T-cell (primary cell): ENCODE results near the gene KIF11. TPM values are rescaled to one million over a fixed set of nuclear protein-coding genes. Genes with fewer than 3 reads are reported as not detected.
"Not testable (repeated sequence)": the region's sequence is repeated elsewhere in the genome, so short reads cannot be mapped to it uniquely, and the experiment has no call there.

Experiments
- ATAC-seq, 4 experiments: fragments of 200-7000 bp in 3 of 4; fragments of 150-1000 bp in 1 of 4; cut with Tn5 transposase; replicated peaks in 1 of 4; 1 replicate in 3 of 4; 2 replicates in 1 of 4; pipeline ENCODE4 v1.10.0; 2021; ENCODE audit warnings: moderate library complexity in 3 of 4, mild to moderate bottlenecking in 2 of 4, moderate number of reproducible peaks in 1 of 4
- CTCF ChIA-PET, 2 donors: fragments of 300-600 bp; sonication (Branson Sonifier 250); formaldehyde crosslinking; loops; one replicate each; lab custom pipeline; 2022; ENCODE audit warnings: antibody characterized with exemption in 2 of 2; lab: Charles Lee
- POLR2A ChIA-PET, 2 donors: fragments of 300-600 bp; sonication (Branson Sonifier 250); formaldehyde crosslinking; loops; one replicate each; lab custom pipeline; 2022; ENCODE audit warnings: antibody characterized with exemption in 2 of 2; lab: Charles Lee
- DNase-seq, 35 experiments: peaks; one replicate each; pipeline versions ENCODE4 v3.0.0 to v3.0.0-alpha.2; 2013 to 2023
- H3K27ac ChIP-seq: one replicate; pipeline ENCODE4 v1.5.1; 2013; ENCODE audit warnings: low read length
- H3K27me3 ChIP-seq, 2 experiments: replicated peaks in 1 of 2; 1 replicate in 1 of 2; 2 replicates in 1 of 2; pipeline versions ENCODE4 v1.6.1 to v1.7.0; 2013; ENCODE audit warnings: low read length in 1 of 2, mixed read lengths in 1 of 2; ENCODE audit not compliant: control insufficient read depth in 2 of 2, insufficient read depth in 2 of 2; ENCODE audit errors: extremely low read depth in 1 of 2
- H3K36me3 ChIP-seq, 2 donors: 1 replicate in 1 of 2; 2 replicates in 1 of 2; pipeline versions ENCODE4 v1.6.1 to v1.7.0; 2013; ENCODE audit warnings: low read length in 1 of 2; ENCODE audit not compliant: control insufficient read depth in 2 of 2, insufficient read depth in 1 of 2; ENCODE audit errors: extremely low read depth in 1 of 2
- H3K4me1 ChIP-seq, 2 experiments: 1 replicate in 1 of 2; 2 replicates in 1 of 2; pipeline versions ENCODE4 v1.6.1 to v1.7.0; 2013; ENCODE audit warnings: low read length in 2 of 2, mixed read lengths in 1 of 2; ENCODE audit not compliant: insufficient read depth in 2 of 2, control insufficient read depth in 1 of 2; ENCODE audit errors: extremely low read depth in 1 of 2
- H3K4me3 ChIP-seq, 2 donors: 1 replicate in 1 of 2; 2 replicates in 1 of 2; pipeline versions ENCODE4 v1.5.1 to v1.7.0; 2013; ENCODE audit warnings: mild to moderate bottlenecking in 2 of 2, low read length in 1 of 2, moderate library complexity in 1 of 2; ENCODE audit not compliant: control insufficient read depth in 1 of 2; ENCODE audit errors: extremely low read depth in 1 of 2
- H3K9me3 ChIP-seq: 2 replicates; pipeline ENCODE4 v1.7.0; 2013
- H3K27ac Mint-ChIP-seq, 2 donors: one replicate each; pipeline ENCODE4 v1.8.0; 2020 to 2021; ENCODE audit warnings: mild to moderate bottlenecking in 2 of 2, mixed read lengths in 2 of 2
- H3K27me3 Mint-ChIP-seq, 2 donors: one replicate each; pipeline ENCODE4 v1.8.0; 2021 to 2022; ENCODE audit warnings: mixed read lengths in 2 of 2
- H3K36me3 Mint-ChIP-seq: one replicate; pipeline ENCODE4 v1.8.0; 2021; ENCODE audit warnings: mixed read lengths
- H3K4me1 Mint-ChIP-seq, 3 donors: one replicate each; pipeline ENCODE4 v1.8.0; 2020 to 2022; ENCODE audit warnings: mixed read lengths in 3 of 3, mild to moderate bottlenecking in 1 of 3
- H3K4me3 Mint-ChIP-seq, 3 donors: one replicate each; pipeline ENCODE4 v1.8.0; 2020 to 2022; ENCODE audit warnings: mild to moderate bottlenecking in 3 of 3, mixed read lengths in 3 of 3, moderate library complexity in 3 of 3
- H3K9me3 Mint-ChIP-seq, 3 donors: one replicate each; pipeline ENCODE4 v1.8.0; 2020 to 2022; ENCODE audit warnings: mixed read lengths in 3 of 3
- WGBS: methylation state at CpG from one replicate; pipeline ENCODE4 v1.1.5; 2013; ENCODE audit warnings: missing lambda C conversion rate; ENCODE audit not compliant: insufficient coverage; 5-methylcytosine and 5-hydroxymethylcytosine counted together
- total RNA-seq, 35 experiments: library from RNA in 6 of 35; stranded (reverse) in 6 of 35; fragments of 120-200 nt in 1 of 35; gene quantifications; one replicate each; pipeline versions ENCODE4 v1.2.1 to v1.2.4 and lab custom pipeline; 2013 to 2026

KIF11 gene
- total RNA-seq, 5 donors from 2014 or later (not counting 1 experiment from before 2014, with no cell fraction given) = 1.2 to 2.0 (median 1.6) TPM

- H3K36me3 Mint-ChIP-seq = no peaks in the 10 kb centered on the region
- no peaks in the 10 kb centered on the region for H3K27me3 Mint-ChIP-seq
- Histone ChIP-seq H3K27ac (no peak overlapping the region), H3K4me3 (no peak overlapping the region), H3K9me3 (no peaks in the 10 kb centered on the region), H3K36me3 (no peaks in the 10 kb centered on the region), H3K4me1 (peaks cover 6 to 11% of the 10 kb centered on the region in 2 experiments), H3K27me3 (no peaks in the 10 kb centered on the region)
- H3K4me1 Mint-ChIP-seq = peaks cover 23 to 29% (median 28%) of the 10 kb centered on the region in 3 donors
- H3K9me3 Mint-ChIP-seq = no peaks in the 10 kb centered on the region
- no peak overlapping the region for H3K27ac Mint-ChIP-seq
- CTCF ChIA-PET = interaction anchor here (0.6 to 3.3 kb wide), 7 partner anchors 11 to 813 kb away, joined by 3 to 61 read pairs (median 4); no protein-coding TSS in a partner anchor
- no peak for DNase-seq
- ATAC-seq = no peak
- H3K4me3 Mint-ChIP-seq = no peak overlapping the region
- POLR2A ChIA-PET = interaction anchor here (0.6 to 1.1 kb wide), 2 partner anchors 14 to 61 kb away, joined by 4 to 8 read pairs; no protein-coding TSS in a partner anchor
Observed at GRCh38 chr10:92575961-92576360, 17.0 kb upstream of the KIF11 start.

- ATAC-seq, H3K36me3 ChIP-seq, H3K36me3 Mint-ChIP-seq, H3K9me3 ChIP-seq, H3K27ac ChIP-seq, H3K4me1 ChIP-seq, H3K9me3 Mint-ChIP-seq, DNase-seq, H3K27me3 Mint-ChIP-seq, H3K27ac Mint-ChIP-seq, H3K4me3 ChIP-seq, H3K4me3 Mint-ChIP-seq, H3K4me1 Mint-ChIP-seq, CTCF ChIA-PET, H3K27me3 ChIP-seq: not testable (repeated sequence)
- POLR2A ChIA-PET = interaction anchor here in 1 of 2 donors (0.6 kb wide), 1 partner anchor 54 kb away, joined by 3 read pairs; no protein-coding TSS in a partner anchor
- 100% methylated on average over 1 of the region's 6 CpGs for WGBS
Observed at GRCh38 chr10:92582347-92582746, 10.6 kb upstream of the KIF11 start.

- Mint-ChIP-seq H3K4me1 (peaks cover 26 to 43% (median 33%) of the 10 kb centered on the region in 3 donors), H3K36me3 (no peaks in the 10 kb centered on the region), H3K27me3 (no peaks in the 10 kb centered on the region), H3K4me3 (peak overlapping the region; percentile 96 to 99 (median 97)), H3K27ac (peak overlapping the region; percentile 96 to 98), H3K9me3 (no peaks in the 10 kb centered on the region)
- Histone ChIP-seq H3K36me3 (no peaks in the 10 kb centered on the region), H3K27me3 (no peaks in the 10 kb centered on the region), H3K4me1 (peaks cover 20 to 25% of the 10 kb centered on the region in 2 experiments), H3K9me3 (no peaks in the 10 kb centered on the region), H3K4me3 (peak overlapping the region; percentile 73 to 86), H3K27ac (peak overlapping the region; percentile 98)
- 49% methylated on average over 7 of the region's 19 CpGs for WGBS
- ChIA-PET POLR2A (interaction anchor here in 1 of 2 donors (0.5 to 0.8 kb wide), 3 partner anchors 7 to 768 kb away, joined by 3 to 4 read pairs (median 4); no protein-coding TSS in a partner anchor), CTCF (interaction anchor here in 1 of 2 donors (1.1 to 2.5 kb wide), 4 partner anchors 17 to 299 kb away, joined by 3 to 16 read pairs (median 4); partner anchors contain the start of genes EXOC6 and IDE)
- ATAC-seq (peak in 3 of 4 experiments; percentile 5 to 12 (median 5)), DNase-seq (peak in 7 of 35 experiments; percentile 5 to 34 (median 13))
Observed at GRCh38 chr10:92590623-92591549, 2.0 kb upstream of the KIF11 start.

GRCh38 chr10:92591550-92592022 lies 1.3 kb upstream of the KIF11 start:
- Mint-ChIP-seq H3K4me1 (peaks cover 26 to 46% (median 33%) of the 10 kb centered on the region in 3 donors), H3K4me3 (peak overlapping the region; percentile 96 to 99 (median 97)), H3K9me3 (no peaks in the 10 kb centered on the region), H3K36me3 (no peaks in the 10 kb centered on the region), H3K27me3 (no peaks in the 10 kb centered on the region), H3K27ac (peak overlapping the region; percentile 99 to 100)
- ATAC-seq (peak; percentile 87 to 89 (median 88)), DNase-seq (peak; percentile 81 to 96 (median 89))
- CTCF ChIA-PET = interaction anchor here in 1 of 2 donors (1.1 to 2.5 kb wide), 3 partner anchors 17 to 300 kb away, joined by 3 to 16 read pairs (median 3); partner anchors contain the start of genes EXOC6 and IDE
- peak overlapping the region; percentile 98 for H3K27ac ChIP-seq
- no peaks in the 10 kb centered on the region for H3K9me3 ChIP-seq
- H3K36me3 ChIP-seq = no peaks in the 10 kb centered on the region
- WGBS = under 1% methylated on average over 28 of the region's 38 CpGs
- peak overlapping the region; percentile 73 to 86 for H3K4me3 ChIP-seq
- no peaks in the 10 kb centered on the region for H3K27me3 ChIP-seq
- peaks cover 20 to 29% of the 10 kb centered on the region in 2 experiments for H3K4me1 ChIP-seq
- POLR2A ChIA-PET = interaction anchor here in 1 of 2 donors (0.5 kb wide), 1 partner anchor 8 kb away, joined by 4 read pairs; no protein-coding TSS in a partner anchor

GRCh38 chr10:92593619-92594588 lies 974 bp downstream of the KIF11 start:
- CTCF ChIA-PET = interaction anchor here in 1 of 2 donors (0.6 kb wide), 1 partner anchor 250 kb away, joined by 3 read pairs; no protein-coding TSS in a partner anchor

More at GRCh38 chr10:92593619-92594588, 974 bp downstream of the KIF11 start:
- Histone ChIP-seq H3K27me3 (no peaks in the 10 kb centered on the region), H3K36me3 (no peaks in the 10 kb centered on the region), H3K9me3 (no peaks in the 10 kb centered on the region), H3K4me1 (peaks cover 20 to 33% of the 10 kb centered on the region in 2 experiments), H3K4me3 (peak overlapping the region; percentile 73 to 86), H3K27ac (peak overlapping the region; percentile 1)
- no peaks in the 10 kb centered on the region for H3K27me3 Mint-ChIP-seq
- DNase-seq = no peak
- H3K27ac Mint-ChIP-seq = peak overlapping the region in 1 of 2 donors; percentile 66
- peak overlapping the region; percentile 96 to 99 (median 97) for H3K4me3 Mint-ChIP-seq
- no peaks in the 10 kb centered on the region for H3K9me3 Mint-ChIP-seq
- H3K36me3 Mint-ChIP-seq = no peaks in the 10 kb centered on the region
- ATAC-seq = no peak
- WGBS = 0% methylated on average over 1 of the region's 9 CpGs
- H3K4me1 Mint-ChIP-seq = peaks cover 28 to 52% (median 33%) of the 10 kb centered on the region in 3 donors
- POLR2A ChIA-PET = no interaction called here
